HG02884 (cell line): ENCODE results near the gene C14orf119.

Source experiments
- ATAC-seq: cut with Tn5 transposase; IDR thresholded peaks from one replicate; pipeline ENCODE4 v1.9.1; 2021; ENCODE audit warnings: mild to moderate bottlenecking, moderate library complexity; ENCODE audit not compliant: unreplicated experiment

Gene C14orf119

DNA sequence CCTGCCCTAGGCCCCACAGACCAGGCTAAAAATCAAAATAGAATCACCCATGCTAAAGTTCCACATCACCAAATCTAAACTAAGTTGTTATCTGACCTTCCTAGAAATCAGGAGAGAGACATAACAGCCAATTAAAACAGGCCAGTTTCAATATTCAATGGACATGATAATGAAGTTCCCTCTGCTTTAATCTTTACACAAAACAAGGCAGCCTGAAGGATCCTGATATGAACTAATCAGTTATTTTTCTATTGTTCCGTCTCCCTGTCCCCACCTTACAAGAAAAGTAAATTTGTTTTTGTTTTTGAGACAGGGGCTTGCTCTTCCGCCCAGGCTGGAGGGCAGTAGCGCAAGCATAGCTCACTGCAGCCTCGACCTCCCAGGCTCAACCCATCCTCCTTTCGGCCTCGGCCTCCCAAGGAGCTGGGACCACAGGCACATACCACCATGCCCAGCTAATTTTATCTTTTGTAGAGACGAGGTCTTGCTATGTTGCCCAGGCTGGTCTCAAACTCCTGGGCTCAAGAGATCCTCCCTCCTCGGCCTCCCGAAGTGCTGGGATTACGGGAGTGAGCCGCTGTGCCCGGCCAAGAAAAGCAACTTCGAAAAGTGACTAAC lies 29.1 kb downstream of the C14orf119 start:
- ATAC-seq = no peak

DNA sequence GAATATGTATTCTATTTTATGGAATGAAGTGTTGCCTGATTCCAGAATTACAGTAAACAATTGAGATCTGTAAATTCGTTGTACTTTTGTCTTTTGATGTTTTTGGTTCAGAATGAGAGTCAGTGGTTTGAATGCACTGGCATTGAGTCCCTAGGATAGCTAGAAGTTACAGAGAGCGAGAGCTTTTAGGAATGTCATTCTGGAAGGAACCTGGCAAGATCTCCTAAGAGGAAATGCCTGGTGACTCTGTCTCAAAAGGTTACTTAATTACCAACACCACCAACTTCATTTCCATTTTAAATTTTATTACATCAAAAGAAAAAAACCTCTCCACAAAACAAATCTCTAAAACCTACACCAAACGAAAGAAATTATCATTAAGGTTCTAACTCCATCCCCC lies 29.7 kb downstream of the C14orf119 start:
- no peak for ATAC-seq

DNA sequence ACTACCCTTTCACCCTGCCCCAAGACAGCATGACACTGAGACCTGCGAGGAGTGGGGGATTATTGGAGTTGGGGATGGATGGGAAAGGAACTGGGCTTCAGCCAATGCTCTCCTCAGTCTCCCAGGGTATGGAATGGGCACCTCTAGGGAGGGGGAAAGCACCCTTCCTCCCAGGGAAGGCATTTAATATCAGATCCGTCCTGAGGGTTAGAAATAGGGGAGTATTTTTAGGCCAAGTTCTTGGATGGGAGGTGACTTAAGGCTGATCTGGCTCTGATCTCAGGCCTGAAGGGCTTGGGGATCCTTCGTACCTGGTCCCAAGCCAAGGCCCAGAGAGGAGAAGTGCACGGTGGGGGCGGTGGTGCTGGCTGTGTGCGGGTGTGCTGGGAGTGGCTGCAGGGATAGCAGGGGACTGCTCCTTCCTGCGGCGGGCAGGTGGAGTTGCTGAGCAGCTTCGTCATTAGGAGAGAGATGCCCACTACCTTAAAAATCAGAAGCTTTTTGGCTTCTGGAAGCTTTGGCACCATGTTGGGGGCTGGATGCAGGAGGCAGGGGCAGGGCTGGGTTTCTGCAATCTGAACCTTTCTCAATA lies 30.7 kb downstream of the C14orf119 start:
- no peak for ATAC-seq

DNA sequence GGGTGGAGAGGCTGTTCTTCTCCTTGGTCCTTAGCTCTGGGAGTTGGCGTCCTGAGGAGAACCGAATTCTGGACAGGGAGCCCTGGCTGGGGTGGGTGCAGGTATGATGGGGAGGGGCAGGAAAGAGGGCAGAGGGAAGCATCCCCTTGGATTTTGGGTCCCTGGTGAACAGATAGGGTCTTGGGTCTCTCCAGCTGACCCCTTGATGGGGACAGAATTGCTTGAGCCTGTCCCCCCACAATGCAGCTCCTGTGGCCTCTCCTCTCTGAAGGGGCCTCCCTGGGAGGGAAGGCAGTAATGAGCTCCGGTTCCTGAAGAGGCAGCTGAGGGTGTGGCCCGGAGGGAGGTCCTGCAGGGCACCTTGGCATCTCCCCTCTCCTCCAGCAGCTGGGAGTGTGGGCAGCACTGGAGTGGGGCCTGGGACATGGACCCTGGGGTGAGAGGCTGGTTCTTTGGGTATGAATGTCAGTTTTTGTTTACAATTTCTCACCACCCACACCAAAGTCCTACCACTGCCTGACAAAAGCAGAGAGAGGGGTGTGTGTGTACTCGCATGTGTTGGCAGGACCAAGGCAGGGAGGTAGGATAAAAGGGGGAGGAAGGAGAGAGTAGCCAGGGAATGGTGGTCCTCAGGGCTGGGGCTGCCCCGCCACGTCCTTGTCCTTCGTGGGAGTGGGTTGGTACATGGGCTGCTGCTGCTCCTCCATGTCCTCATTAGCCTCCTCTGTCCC lies 31.4 kb downstream of the C14orf119 start:
- ATAC-seq = no peak

DNA sequence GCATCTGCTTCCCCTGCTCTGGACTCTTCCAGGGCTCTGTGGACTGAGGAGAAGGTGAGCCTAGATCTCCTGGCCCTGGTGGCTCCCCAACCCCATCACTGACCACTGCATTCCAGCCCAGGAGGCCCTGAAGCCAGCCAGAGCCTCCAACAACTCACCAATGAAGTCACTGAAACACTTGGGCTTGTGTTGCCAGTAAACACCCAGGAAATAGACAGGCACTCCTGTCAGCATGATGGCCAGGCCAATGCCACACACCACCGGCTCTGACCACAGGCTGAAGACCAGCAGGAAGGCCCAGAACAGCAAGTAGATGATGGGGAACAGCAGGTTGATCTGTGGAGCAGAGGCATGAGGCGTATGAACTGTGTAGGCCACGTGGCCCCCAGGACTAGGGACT lies 32.6 kb downstream of the C14orf119 start:
- ATAC-seq = no peak

DNA sequence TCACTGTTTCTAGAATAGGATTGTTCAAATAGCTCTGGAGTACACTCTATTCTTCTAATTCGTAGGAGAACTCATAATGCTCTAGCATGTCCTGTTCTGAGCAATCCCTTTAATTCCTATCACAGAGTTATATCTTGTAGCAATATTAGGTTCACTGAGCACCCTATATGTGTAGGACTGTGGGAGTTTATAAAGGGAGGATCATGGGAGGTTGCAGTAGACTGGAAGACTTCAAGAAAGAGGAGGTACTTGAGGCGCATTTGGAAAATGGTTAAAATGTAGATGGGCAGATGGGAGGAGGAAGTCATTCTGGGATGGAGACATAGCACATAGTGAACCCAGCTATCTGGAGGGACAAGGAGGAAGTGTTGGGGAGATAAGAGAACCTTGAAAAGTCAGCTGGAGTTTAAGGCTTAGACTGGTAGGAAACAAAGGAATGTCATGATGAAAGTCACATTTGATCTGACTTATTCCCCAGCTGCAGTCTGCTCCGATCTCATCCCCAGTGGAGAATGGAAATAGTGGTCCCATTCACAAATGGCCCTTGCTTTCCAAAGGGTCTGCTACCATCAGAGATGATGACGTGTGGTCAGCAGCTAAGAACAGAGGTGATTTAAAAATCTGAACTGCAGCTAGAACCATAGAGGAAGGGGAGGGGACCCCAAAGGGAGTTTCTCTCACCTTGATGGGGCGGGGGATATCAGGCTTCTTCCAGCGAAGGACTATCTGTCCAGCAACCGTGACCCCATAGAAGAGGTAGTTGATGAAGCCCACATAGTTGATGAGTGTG lies 33.9 kb downstream of the C14orf119 start:
- no peak for ATAC-seq

DNA sequence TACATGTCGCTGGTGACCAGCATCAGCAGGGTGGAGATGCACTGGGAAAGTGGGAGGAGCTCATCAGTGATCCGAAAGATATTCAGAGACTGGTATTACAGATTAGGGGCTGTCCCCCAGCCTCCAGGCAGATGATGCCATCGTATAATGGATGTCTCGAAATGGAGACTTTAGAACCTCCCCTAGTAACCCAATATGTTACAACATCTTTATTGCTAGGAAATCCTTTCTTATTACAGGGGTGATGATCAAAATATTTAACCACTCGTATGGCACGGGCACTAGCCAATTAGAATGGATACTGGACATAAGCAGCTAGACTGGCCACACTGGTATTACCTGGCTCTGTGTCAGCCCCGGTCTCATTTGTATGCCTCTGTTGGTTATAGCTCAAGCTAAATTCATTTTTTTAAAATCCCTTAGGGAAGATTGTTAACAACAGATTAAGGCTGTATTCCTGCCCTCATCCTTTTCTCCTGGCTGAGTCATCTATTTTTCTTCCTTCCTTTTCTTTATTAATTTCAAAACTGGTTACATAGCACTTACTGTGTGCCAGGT lies 34.5 kb downstream of the C14orf119 start:
- ATAC-seq = no peak

DNA sequence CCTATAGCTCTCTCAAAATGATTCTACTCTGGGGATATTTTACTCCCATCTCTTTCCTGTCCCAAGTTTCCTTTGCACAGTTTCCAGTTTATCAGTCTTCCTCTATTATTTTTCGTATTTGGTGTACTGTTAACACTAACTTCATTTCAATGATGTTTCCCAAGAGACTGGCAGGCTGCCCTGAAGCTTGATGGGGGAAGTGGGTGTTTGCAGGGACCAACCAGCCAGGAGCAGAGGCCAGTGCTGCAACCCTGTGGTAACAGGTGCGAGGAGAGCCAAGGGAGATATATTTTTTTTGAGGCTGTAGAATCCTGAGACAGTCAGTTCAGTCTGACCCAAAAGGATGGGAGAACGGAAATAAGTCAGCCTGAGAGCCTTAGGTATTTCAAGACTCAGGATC lies 35.6 kb downstream of the C14orf119 start:
- no peak for ATAC-seq

DNA sequence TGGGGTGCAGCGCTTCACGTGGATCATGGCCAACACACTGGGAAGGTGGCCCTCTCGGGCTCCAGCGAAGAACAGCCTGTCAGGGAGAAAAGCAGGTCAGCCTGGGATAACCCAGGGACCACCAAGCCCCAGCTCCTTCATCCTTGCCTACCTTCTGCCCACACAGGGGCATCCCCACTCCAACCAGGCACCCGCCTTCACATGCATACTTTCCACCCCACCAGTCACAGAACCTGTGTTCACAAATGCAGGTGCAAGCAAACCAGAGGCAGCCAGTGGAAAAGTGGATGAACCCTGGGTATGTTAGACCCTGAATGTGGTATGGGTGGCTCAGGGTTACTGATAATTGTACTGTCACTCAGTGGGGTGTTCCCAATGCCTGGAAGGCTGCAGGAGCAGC lies 36.2 kb downstream of the C14orf119 start:
- no peak for ATAC-seq

DNA sequence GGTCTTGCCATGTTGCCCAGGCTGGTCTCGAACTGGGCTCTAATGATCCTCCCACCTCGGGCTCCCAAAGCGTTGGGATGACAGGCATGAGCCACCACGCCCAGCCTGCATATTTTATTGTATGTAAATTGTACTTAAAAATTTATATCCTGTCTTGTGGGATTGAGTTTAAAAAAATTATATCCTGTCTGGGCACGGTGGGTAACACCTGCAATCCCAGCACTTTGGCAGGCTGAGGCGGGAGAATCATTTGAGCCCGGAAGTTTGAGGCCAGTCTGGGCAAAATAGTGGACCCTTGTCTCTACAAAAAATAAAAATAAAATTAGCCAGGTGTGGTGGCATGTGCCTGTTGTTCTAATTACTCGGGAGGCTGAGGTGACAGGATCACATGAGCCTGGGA lies 37.7 kb downstream of the C14orf119 start:
- ATAC-seq = no peak

DNA sequence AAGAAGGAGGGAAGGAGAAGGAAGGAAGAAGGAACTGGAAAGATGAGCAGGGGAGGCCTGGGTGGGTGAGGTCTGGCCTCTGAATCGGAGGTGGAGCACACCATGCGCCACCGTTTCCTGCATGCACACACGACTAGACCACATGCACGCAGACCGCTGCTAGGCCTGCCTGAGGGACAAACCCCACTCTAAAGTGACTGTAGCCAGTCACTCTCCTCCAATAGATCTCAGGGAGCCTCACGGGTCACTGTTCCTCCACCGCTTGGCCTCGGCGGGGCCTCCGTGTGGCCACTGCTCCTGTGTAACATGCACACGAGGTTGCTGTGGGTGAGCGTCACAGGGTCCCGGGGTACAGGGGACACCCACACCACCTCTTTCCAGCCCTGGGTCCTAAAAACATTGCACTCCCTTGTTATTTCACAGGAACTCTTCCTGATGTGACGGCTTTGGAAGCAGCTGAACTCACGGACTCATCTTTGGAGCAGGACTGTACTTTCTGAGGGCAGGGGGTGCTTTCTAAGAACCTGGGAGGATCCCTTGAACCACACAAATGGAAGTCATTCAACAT lies 41.3 kb downstream of the C14orf119 start:
- ATAC-seq = no peak

DNA sequence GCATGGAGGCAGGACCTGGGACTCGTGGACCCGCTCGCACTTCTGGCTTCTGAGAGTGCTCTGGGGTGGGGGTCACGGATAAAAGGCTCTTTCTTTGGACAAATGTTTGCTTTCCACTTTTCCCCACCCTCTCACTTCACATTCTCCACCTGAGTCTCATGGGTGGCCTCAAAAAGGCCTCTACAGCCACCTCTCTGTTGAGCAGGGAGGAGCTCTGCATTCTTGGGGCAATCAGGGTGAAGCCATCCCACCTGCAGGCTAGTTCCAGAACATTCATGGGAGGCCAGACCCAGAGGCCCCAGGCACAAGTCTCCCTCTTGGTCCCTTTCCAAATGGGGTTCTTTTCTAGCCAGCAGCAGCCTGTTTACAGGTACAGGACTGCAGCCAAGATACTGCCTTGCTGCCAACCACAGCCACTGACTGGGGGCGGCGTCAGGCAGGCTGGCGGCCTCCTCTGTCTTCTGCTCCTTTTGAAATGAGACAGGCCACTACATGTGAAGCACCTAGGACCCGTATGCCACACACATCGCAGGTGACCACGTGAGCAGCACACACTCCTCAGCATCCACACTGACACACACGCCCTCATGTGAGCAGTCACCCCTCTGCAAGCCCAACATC lies 42.0 kb downstream of the C14orf119 start:
- ATAC-seq = no peak

DNA sequence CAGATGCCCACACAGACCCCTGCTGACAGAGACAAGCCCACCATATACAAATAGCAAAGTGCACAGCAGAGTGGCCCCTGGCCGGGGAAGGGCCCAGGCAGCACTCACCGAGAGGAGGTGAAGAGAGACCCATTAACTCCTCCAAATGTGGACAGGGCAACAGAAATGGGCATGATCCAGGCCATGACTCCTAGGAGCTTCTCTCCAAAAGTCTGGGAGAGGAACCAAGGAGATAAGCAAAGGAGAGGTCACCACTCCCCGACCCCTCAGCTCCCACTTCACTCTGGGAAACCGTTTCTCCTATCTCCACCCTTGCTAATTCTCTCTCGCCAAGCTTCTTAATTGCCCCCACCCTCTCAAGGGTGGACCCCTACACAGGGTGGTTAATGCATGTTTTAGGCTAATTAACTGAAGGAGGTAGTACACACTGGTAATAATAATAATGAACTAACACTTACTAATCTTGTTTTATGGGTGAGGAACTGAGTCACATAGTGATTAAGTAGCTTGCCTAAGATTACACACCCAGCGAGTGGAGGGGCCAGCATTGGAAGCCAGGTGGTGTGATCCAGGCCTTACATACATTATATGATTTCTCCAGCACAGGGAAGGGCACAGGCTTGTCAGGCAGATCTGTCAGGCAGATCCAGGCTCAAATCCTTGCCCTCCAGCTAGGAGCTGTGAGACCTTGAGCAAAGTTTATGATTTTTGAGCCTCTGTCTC lies 42.7 kb downstream of the C14orf119 start:
- ATAC-seq = no peak

DNA sequence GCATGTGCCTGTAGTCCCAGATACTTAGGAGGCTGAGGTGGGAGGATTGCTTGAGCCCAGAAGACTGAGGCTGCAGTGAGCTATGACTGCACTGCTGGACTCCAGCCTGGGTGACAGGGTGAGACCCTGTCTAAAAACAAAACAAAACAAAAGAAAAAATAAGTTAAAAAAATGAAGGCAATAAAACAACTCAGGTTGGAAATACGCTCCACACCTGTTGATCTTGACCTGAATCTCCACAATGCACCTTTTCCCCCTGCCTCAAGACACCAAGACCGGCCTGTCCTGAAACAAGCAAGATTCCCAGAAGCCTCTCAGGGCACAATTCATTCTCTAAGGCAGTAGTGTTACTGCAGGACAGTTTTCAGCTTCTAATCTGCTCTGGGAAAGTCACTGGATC lies 44.6 kb downstream of the C14orf119 start:
- no peak for ATAC-seq

DNA sequence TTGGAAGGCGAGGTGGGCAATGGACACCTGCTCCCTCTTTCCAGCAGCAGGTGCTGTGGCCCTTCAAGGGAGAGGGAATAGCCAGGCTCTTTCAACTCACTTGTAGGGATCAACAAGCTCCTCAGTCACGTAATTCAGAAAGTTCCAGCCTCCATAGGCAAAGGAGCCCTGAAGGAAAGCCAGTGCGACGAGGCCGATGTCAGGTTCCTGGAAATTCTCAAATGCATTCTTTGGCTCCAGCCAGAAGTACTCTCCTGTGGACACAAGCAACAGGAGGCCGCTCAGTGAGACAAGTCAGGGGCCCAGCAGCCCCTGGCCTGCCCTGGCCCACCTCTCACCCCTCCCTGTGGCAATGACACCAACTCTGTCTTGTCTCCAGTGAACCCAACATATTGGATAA lies 45.1 kb downstream of the C14orf119 start:
- no peak for ATAC-seq

DNA sequence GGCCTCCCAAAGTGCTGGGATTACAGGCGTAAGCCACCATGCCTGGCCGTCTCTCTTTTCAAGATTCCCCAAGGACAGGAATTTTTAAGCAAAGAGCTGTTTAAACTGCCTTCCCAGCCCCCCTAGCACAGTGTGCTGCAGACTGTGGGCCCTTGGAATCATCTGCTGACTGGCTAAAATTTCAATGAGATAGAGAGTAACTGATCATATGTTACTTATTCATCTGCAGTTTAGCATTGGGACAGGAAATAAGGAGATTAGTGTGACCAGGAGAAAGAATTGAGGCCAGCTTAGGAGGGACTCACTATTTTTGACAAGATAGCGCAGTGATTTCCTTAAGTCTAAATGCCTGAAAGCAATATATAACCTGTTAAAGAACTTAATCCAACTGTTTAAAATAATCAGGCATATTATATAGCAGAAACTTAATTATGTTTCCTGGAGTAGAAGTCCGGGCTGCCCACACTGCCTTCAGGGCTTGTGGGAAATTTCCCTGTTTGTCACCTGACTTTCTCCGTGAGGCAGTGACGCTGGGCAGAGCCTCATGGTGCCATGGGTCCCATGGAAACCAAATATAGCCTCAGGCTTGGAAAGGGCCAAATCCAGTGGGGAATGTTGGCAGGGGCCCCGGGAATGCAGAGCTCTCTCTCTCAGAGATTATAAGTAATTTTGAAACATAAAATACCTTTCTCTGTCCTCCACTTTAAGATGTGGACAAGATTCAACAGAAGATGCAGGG lies 46.6 kb downstream of the C14orf119 start:
- no peak for ATAC-seq

DNA sequence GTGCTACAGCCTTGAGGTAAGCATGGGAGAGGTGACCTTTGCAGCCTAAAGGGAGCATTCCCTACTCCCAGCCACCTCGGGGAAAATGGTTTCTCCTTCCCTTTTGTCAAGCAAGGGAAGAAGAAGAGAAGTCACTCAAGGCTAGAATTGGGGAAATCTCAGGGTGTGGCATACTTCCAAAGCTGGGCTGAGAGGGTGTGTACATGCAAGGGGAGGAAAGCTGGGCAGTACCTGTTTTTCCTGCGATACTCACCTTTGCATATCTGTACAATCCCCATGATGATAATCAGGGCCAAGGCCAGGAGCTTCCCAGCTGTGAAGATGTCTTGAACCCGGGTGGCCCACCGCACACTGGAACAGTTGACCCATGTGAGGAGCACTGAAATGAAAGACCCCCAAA lies 47.5 kb downstream of the C14orf119 start:
- no peak for ATAC-seq

DNA sequence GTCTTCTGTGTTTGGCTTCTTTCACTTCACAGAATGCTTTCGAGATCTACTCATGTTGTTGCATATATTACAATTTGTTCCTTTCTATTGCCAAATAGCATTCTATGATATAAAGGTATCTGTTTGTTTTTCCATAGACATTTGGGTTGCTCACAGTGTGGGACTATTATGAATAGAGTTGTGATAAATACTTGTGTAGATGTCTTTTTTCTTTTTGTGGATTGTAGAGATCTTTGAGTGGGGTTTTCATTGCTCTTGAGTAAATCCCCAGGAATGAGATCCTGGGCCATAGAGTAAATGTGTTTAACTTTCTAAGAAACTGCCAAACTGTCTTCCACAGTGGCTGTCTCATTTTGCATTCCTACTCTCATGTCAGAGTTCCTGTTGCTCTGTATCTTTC lies 48.6 kb downstream of the C14orf119 start:
- ATAC-seq = no peak

DNA sequence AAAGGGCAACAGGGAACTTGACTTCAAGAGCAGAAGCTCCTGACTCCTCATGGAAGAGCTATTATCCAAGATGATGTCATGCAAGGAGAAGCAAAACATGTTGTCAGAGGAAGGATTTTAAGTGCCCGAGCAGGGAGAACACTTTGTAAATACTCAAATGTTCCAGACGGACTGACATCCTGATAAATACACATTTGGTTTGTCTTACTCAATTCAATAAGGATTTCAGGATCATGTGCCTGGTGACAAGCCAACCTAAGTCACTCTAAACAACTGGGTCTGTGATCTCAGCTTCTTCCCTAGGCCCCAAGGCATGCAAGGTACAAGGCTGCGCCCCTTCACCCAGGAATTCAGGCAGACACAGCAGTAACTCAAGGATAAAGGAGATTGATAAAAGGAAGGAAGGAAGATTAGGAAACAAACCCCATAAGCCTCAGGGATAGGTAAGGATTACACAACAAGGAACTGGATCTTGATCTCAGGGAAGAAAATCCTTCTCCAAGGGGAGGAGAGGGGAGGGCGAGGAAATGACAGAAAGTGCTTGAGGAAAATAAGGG lies 50.6 kb downstream of the C14orf119 start:
- no peak for ATAC-seq
